ENCODE data around the gene BTN1A1.
A peak's percentile ranks its signal among the peaks of the same experiment; 100 is the strongest.

Gene BTN1A1

GRCh38 chr6:26475823-26476729 is 24.0 kb upstream of the BTN1A1 start:
- peak; percentile 30 for DNase-seq (ENCODE audit: low read depth, low spot score)

GRCh38 chr6:26476896-26477295 is 23.2 kb upstream of the BTN1A1 start:
- DNase-seq (ENCODE audit: low read depth, low spot score): no peak

GRCh38 chr6:26477426-26477825 is 22.7 kb upstream of the BTN1A1 start:
- DNase-seq (ENCODE audit: low read depth, low spot score): no peak

- no peak for DNase-seq (ENCODE audit: low read depth, low spot score)
These were observed 21.8 kb upstream of the BTN1A1 start for GRCh38 chr6:26478100-26478984.

- DNase-seq (ENCODE audit: low read depth, low spot score): no peak
These were observed 21.2 kb upstream of the BTN1A1 start for GRCh38 chr6:26478985-26479278.

- DNase-seq (ENCODE audit: low read depth, low spot score): no peak
These were observed 17.8 kb upstream of the BTN1A1 start for GRCh38 chr6:26482338-26482737.

GRCh38 chr6:26483727-26484126 is 16.4 kb upstream of the BTN1A1 start:
- no peak for DNase-seq (ENCODE audit: low read depth, low spot score)

GRCh38 chr6:26484161-26484560 is 15.9 kb upstream of the BTN1A1 start:
- no peak for DNase-seq (ENCODE audit: low read depth, low spot score)

- DNase-seq (ENCODE audit: low read depth, low spot score): no peak
These were observed 14.9 kb upstream of the BTN1A1 start for GRCh38 chr6:26485112-26485780.

GRCh38 chr6:26486358-26486757 is 13.7 kb upstream of the BTN1A1 start:
- no peak for DNase-seq (ENCODE audit: low read depth, low spot score)

- DNase-seq (ENCODE audit: low read depth, low spot score): no peak
These were observed 12.6 kb upstream of the BTN1A1 start for GRCh38 chr6:26487466-26487865.

GRCh38 chr6:26489996-26490964 is 9.8 kb upstream of the BTN1A1 start:
- no peak for DNase-seq (ENCODE audit: low read depth, low spot score)

GRCh38 chr6:26491604-26492003 is 8.5 kb upstream of the BTN1A1 start:
- no peak for DNase-seq (ENCODE audit: low read depth, low spot score)

- no peak for DNase-seq (ENCODE audit: low read depth, low spot score)
These were observed 6.8 kb upstream of the BTN1A1 start for GRCh38 chr6:26493258-26493657.

GRCh38 chr6:26494117-26494516 is 6.0 kb upstream of the BTN1A1 start:
- no peak for DNase-seq (ENCODE audit: low read depth, low spot score)

GRCh38 chr6:26495281-26495680 is 4.8 kb upstream of the BTN1A1 start:
- DNase-seq (ENCODE audit: low read depth, low spot score): no peak

GRCh38 chr6:26497610-26498009 is 2.5 kb upstream of the BTN1A1 start:
- no peak for DNase-seq (ENCODE audit: low read depth, low spot score)

GRCh38 chr6:26501482-26501986 is 1.4 kb downstream of the BTN1A1 start:
- DNase-seq (ENCODE audit: low read depth, low spot score): peak; percentile 56

GRCh38 chr6:26502165-26502564 is 2.1 kb downstream of the BTN1A1 start:
- DNase-seq (ENCODE audit: low read depth, low spot score): no peak

GRCh38 chr6:26502626-26503025 is 2.5 kb downstream of the BTN1A1 start:
- no peak for DNase-seq (ENCODE audit: low read depth, low spot score)

GRCh38 chr6:26507658-26508057 is 7.6 kb downstream of the BTN1A1 start:
- no peak for DNase-seq (ENCODE audit: low read depth, low spot score)
